ENCODE data around the gene ESRRB.

The ESRRB gene

DNA sequence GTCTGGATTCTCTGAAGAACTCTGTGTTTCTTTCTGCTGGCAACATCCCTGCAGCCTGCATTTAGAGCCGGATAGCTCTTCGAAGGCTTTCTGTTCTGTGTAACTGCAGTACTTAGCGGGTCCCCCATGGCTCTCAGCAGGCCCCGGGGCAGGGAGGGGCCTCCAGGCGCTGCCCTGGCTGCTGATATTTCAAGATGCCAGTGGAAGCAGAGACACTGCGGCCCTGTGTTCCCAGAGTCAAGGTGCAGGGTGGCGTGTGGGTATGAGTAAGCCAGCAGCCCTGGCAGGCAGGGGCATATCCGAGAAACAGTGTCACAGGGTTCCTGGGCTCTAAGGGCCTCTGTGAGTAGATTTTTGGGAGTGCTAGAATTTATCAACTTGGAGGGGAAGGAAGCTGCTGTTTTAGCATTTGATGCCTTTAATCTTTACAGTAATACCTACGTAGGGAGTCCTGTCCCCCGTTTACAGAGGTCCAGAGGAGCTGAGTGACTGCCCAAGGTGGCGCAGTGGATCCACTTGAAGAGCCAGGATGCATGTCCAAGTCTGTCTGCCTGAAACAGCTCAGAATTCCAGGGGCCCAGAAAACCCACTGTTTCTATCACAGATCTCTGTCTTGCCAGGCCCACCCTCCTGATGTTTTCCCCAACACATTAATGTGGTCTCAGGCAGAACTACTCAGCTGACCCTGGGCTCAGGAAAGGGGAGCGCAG is 16.2 kb downstream of the ESRRB start:
- in situ Hi-C loops (cut with MboI; ENCODE audit: low pct_unique_long_range_greater_than_20kb, low sequenced_read_pairs): no loop called here
- DNase-seq: no peak

DNA sequence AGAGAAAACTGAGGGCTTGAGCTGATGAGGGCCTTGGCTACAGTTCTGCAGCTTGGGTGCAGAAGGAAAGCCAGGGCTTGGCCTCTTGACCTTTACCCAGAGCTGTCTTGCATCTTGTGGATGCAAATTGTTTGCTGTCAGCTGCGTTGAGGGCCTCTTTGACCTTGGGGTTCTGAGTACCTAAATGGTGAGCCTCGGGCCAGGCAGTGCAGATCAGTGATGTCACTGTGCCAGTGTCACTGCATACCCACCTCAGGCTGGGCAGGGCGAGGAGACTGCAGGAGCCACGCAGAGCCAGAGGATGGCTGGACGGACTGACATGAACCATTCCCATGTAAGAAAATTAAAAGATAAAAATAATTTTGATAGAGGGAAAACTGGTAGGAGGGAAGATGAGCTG is 18.6 kb downstream of the ESRRB start:
- no peak for DNase-seq
- in situ Hi-C loops (cut with MboI; ENCODE audit: low pct_unique_long_range_greater_than_20kb, low sequenced_read_pairs): no loop called here

DNA sequence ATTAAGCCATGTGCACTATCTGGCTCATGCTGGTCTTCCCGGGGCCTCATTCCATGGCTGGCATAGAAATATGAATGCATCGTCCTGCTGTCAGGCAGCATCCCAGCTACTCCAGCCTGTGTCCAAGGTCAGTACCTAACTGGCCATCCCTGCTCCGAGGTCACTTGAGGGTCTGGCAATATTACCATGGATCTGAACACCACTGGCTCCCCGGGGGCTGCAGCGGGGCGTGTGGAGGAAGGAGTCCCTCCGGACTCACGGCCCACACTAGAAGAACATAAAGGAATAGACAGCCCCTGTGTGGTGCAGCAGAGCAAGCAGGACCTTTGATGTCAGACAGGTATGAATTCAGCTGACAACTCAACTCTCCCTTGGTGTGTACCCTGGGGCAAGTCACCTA is 19.2 kb downstream of the ESRRB start:
- no peak for DNase-seq
- in situ Hi-C loops (cut with MboI; ENCODE audit: low pct_unique_long_range_greater_than_20kb, low sequenced_read_pairs): no loop called here

DNA sequence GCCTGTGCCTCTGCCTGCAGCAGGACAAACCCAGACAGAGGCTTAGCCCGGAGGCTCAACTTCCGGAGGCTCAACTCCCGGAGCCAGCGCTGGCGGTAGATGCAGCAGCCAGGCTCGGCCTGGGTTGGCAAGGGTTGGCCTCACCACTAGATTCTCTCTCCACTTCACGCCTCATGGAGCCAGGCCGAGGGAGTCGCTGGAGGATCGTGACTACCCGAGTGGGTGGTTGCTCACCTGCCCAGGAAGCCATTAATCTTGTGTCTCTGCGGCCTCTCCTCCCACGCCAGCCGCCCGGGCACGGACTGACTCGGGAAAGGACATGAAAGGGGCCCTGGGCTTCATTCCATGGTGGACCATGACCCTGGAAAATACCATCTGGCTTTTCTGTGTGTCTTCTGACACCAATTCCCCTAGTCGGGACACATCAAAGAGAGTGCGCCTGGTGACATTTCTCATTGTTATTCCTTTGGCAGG is 20.8 kb downstream of the ESRRB start:
- in situ Hi-C loops (cut with MboI; ENCODE audit: low pct_unique_long_range_greater_than_20kb, low sequenced_read_pairs): no loop called here
- DNase-seq: no peak

DNA sequence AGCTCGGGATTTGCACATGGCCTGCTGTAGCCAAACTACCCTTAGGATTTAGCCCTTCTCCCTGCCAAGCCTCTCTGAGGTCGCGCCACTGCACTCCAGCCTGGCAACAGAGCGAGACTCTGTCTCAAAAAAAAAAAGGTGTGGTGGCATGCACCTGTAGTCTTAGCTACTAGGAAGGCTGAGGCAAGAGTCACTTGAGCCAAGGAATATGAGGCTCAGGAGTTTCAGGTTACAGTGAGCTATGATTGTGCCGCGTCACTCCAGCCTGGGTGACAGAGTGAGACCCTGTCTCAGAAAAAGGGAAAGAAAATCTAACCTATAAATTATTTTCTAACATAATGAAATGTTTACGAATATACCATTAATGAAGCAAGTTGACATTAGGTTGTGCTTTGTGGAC is 29.7 kb downstream of the ESRRB start:
- in situ Hi-C loops (cut with MboI; ENCODE audit: low pct_unique_long_range_greater_than_20kb, low sequenced_read_pairs): no loop called here
- DNase-seq: no peak

DNA sequence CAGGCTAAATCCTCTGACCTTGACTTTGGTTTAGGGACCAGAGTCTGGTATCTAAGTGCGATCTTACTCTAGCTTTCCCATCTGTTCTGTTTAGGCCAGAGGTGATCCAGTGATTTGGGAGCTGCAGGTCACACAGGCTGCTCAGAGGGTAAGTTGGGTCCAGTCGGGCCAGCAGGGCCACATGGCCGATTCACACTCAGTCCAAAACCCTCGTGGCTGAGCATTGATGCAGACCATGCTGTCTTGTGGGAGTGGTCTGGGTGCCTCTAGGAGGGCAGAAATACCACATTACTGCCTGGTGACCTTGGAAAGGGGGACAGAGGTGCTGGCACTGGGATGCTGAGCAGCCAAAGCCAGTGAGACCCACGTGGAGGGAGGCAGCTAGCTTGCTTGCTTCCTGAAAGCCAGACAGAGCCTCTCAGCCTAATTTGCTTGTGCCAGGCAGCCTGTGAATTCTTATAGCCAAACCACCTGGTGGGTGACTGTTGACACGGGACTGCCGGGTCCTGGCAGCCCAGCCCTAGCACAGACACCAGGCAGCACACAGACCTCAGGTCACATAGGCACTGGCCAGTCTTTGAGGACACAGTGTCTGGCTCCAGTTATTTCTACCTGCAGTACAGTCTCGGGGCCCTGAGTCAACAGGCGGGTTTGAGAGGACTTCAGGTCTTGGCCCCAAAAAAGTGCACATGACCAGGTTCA is 31.7 kb downstream of the ESRRB start:
- in situ Hi-C loops (cut with MboI; ENCODE audit: low pct_unique_long_range_greater_than_20kb, low sequenced_read_pairs): no loop called here

DNA sequence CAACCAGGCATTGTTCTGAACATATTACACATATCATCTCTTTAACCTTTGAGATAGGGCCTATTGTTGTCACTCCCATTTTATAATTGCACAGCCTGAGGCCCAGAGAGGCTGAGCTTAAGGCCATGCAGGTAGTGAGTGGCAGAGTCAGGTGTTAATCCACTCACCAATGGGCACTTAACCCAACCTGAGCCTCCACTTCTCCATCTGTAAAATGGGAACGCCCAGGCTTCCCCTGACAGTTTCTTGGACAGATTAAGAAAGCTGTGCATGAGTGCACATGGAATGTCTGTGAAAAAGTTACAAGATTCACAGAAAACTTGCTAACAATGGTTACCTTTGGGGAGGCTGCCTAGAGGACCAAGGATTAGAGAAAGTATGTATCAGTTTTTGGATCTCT is 32.9 kb downstream of the ESRRB start:
- no peak for DNase-seq
- in situ Hi-C loops (cut with MboI; ENCODE audit: low pct_unique_long_range_greater_than_20kb, low sequenced_read_pairs): no loop called here

More for the DNA sequence above, 31.7 kb downstream of the ESRRB start:
- DNase-seq: no peak

DNA sequence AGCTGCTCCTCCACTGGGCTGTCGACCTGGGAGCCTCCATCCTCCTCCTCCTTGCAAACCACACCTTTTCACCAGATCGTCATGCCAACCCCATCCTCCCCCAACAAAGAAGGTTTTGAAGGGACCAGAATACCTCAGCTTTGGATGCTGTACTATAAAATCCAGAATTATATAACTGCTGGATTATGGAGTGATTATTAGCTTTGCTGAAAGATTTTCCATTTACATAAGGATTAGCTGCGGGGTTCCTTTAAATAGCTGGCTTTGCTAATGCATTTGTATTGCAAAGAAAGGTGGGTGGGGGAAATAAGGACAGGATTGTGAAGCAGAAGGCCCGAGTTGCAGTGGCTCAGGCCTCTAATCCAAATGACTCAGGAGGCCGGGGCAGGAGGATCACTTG is 36.6 kb downstream of the ESRRB start:
- DNase-seq: no peak
- in situ Hi-C loops (cut with MboI; ENCODE audit: low pct_unique_long_range_greater_than_20kb, low sequenced_read_pairs): no loop called here

DNA sequence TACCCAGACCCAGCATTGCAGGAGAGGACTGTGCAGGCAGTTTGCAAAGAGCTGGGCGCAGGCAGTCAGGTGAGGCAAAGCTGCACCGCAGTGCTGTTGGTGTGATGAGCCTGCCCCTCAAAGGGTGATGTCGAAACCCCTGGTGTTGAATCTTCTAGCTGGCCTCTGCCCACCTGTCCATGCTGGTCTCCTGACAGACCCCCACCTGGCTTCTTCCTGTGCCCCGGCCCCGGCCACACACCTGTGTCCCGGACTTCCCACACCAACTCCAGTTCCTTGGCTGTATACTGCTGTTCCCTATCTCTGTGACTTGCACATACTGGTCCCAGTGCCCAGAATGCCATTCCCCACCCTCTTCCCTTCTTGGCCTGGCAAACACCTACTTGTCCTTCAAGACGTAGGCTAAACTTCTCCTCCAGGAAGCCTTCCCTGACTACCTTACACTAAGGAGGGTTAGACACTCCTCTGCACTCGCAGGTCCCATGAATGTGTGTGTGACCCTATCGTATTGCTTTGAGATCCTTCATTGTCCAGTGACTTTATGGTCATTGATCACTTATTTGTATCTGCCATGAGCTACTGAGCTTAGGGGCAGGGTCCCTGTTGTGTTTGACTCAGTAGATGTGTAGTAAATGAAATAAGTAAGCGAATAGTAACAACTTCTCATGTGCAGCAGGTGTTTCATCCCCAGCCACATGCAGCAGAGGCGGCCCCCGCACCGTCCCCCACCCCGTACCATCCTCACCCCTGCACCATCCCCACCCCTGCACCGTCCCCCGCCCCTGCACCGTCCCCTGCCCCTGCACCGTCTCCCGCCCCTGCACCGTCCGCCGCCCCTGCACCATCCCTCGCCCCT is 37.4 kb downstream of the ESRRB start:
- DNase-seq: no peak
- in situ Hi-C loops (cut with MboI; ENCODE audit: low pct_unique_long_range_greater_than_20kb, low sequenced_read_pairs): no loop called here

DNA sequence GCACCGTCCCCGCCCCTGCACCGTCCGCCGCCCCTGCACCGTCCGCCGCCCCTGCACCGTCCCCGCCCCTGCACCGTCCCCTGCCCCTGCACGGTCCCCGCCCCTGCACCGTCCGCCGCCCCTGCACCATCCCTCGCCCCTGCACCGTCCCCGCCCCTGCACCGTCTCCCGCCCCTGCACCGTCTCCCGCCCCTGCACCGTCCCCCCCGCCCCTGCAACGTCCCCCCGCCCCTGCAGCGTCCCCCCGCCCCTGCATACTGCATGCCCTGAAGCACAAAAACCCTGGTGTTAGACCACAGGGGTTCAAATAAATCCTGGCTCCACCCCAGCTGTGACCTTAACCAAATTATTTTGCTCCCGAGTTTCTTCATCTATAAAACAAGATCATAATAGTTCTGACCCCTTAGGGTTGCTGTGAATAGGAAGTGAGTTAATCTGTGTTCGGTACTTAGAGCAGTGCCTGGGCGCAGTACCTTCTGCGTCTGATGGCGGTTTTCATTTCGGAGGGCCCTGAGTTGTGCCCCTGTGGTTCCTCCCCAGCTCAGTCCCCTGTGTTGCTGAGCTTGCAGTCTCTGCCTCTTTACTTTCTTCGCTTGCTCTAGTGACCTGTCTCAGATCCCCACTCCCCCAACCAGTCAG is 38.1 kb downstream of the ESRRB start:
- no peak for DNase-seq
- in situ Hi-C loops (cut with MboI; ENCODE audit: low pct_unique_long_range_greater_than_20kb, low sequenced_read_pairs): no loop called here

DNA sequence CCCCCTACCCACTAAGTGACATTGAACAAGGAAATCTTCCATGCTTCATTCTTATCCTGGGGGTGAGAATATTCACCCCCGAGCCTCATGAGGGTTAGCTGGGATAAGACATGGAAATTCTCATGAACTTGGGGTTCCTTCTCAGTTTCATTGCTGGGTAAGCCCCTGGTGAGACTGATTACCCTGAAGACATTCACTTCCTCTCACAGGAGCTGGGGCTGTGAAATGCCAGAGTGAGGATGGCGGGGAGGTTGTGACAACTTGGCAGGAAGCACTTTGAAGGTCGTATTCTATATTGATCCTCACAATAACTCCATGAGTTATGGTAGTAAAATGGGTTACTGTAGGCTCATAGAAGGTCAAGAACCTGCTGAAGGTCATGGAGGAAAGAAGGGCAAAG is 43.5 kb downstream of the ESRRB start:
- in situ Hi-C loops (cut with MboI; ENCODE audit: low pct_unique_long_range_greater_than_20kb, low sequenced_read_pairs): no loop called here
- DNase-seq: no peak

DNA sequence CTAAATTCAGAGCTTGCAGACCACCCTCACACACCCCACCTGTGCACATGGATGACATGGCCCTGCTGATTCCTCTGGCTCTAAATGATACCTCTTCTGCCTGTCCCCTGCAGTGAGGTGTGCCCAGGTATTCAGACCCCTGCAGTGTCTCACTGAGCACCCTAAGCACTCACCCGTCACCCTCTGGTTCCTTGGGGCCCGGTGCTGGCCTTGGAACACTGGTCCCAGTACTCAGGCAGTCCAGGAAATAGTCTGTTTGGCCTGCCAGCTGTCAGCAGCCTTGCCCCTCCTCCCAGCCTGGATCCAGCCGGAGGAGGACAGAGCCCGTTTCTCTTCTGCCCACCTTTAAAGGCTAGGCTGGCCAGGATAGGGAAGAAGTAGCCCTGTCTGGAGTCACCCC is 44.9 kb downstream of the ESRRB start:
- in situ Hi-C loops (cut with MboI; ENCODE audit: low pct_unique_long_range_greater_than_20kb, low sequenced_read_pairs): no loop called here
- DNase-seq: no peak

DNA sequence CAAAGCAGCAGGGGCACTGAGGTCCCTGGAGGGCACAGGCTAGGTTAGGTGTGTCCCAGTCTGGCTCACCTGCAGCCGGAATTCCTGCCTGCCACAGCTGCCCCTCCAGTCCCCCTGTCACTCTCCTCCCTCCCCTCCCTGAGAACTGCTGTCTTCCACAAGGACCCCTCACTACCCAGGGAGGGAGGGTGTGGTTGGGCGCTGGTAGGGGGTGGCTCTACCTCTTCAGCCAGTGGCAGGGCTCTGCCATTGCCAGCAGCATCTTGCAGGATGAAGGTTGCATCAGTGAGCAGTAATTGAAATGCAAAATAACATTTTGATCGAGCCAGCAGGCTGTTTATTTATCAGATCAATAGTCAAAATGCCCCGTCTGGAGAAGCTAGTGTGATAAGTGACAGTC is 45.7 kb downstream of the ESRRB start:
- no peak for DNase-seq

DNA sequence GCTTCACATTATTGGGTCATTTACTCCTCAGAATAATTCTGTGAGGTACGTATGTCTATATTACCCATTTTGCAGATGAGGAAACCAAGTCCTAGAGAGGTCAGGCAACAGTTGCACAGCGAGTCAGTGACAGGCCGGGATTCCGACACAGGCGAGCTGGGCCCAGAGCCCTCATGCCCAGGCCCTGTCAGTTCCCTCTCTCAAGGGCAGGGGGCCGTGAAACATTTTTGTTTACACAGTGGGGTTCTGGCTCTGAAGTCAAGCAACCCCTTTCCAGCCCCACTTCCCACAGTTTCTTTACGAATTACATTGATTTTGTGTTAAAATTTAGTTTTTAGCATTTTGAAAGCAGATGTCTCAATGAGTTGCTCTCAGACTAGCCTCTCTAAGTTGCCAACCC is 46.7 kb downstream of the ESRRB start:
- in situ Hi-C loops (cut with MboI; ENCODE audit: low pct_unique_long_range_greater_than_20kb, low sequenced_read_pairs): no loop called here
- no peak for DNase-seq

More for the DNA sequence above, 45.7 kb downstream of the ESRRB start:
- in situ Hi-C loops (cut with MboI; ENCODE audit: low pct_unique_long_range_greater_than_20kb, low sequenced_read_pairs): no loop called here

DNA sequence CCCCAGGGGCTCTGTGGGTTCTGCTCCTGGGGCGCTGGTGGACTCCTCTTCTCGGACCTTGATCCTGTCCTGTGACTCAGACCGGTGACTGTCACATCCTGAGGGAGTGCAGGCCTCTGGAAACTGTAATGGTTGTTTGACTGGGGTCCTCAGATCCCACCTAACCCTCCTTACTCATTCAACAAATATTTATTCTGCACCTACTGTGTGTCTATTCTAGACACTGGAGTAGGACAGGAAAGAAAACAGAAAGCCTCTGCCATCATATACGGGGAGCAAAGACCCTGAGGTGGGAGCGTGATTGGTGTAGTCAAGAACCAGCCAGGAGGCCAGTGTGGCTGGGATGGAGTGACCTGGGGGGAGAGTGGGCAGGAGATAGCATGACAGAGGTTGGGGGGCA is 47.6 kb downstream of the ESRRB start:
- in situ Hi-C loops (cut with MboI; ENCODE audit: low pct_unique_long_range_greater_than_20kb, low sequenced_read_pairs): no loop called here
- DNase-seq: no peak

DNA sequence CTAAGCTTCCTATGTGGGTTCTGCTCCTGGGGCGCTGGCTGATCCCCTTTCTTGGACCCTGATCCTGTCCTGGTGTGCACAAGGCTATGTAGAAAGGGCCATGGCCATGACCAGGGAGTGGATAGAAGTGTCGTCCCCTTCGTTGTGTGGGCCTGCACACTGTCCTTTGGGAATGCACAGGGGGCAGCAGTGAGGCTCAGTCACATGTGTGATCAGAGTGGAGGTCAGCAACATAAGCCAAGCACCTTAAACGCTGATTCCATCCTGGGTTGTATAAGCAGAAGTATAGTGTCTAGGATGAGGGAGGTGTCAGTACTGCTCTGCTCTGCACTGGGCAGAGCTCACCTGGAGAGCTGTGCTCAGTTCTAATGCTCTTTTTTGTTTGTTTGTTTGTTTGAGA is 48.4 kb downstream of the ESRRB start:
- DNase-seq: no peak
- in situ Hi-C loops (cut with MboI; ENCODE audit: low pct_unique_long_range_greater_than_20kb, low sequenced_read_pairs): no loop called here

DNA sequence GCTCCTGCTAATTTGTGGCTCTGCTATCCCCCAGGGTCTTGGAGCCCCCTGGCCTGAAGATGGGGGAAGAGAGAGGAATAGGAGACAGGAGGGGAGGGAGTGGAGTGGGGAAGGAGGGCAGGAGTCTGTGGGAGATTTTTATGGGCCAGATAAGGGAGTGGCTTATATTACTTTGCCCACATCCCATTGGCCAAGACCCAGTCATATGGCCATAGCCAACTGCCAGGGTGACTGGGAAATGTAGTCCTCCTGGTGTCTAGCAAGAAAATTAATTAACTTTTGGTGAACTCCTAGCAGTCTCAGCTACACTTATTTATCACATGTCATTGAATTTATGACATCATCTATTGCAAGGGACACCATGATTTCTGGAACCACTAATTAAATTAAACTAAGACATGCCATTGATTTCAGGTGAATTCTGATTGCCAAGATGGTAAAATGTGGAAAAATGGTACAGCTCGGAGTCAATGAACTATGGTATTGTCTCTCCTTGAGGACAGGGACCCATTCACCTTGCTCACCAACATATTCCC is 50.3 kb downstream of the ESRRB start:
- DNase-seq: no peak
- in situ Hi-C loops (cut with MboI; ENCODE audit: low pct_unique_long_range_greater_than_20kb, low sequenced_read_pairs): no loop called here

DNA sequence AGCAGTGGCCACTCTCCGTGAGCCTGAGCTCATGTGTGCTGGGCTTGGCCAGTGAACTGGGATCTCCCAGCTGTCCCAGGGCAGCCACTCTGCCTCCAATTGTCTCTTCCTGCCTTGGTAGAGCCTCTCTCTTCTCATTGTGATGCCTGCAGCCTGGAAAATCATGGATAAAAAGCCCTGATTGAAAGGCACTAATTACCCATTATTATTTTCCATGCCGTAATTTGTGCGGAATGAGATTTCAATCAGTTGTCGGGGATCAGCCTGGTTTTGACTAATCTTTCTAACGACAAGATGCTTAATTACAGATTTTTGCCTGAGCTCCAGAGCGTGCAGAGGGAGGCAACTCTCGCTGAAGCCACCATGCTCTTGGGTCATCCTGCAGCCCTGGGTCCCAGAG is 52.7 kb downstream of the ESRRB start:
- in situ Hi-C loops (cut with MboI; ENCODE audit: low pct_unique_long_range_greater_than_20kb, low sequenced_read_pairs): no loop called here

DNA sequence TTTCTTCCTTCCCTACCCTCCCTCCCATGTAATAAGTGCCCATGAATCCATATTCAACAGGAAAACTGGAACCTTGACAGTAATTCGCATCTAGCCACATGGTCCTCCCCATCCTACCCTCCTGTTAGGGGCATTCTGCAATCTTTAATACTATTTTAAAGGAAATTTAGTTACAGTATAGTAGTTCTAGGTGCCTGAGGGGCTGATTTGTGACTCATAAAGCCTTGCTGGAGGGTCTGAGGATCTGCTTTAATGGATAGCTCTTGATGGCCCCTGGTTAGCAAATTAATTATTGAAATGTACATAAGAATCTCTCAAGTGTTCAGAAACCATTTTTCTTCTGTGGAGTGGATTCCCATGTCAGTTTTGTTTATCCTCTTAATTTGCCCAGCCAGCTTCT is 54.1 kb downstream of the ESRRB start:
- in situ Hi-C loops (cut with MboI; ENCODE audit: low pct_unique_long_range_greater_than_20kb, low sequenced_read_pairs): no loop called here
- DNase-seq: no peak

More for the DNA sequence above, 52.7 kb downstream of the ESRRB start:
- DNase-seq: no peak
